GM13976 (cell line): ENCODE results near the gene GRK5.

ENCODE experiments used
- DNase-seq: peaks from one replicate; pipeline ENCODE4 v3.0.0; 2012; ENCODE audit warnings: low spot score
- CTCF ChIP-seq: IDR thresholded peaks from 2 replicates; pipeline ENCODE4 v1.5.1; 2012; ENCODE audit warnings: borderline replicate concordance, mild to moderate bottlenecking; ENCODE audit not compliant: insufficient read depth; ENCODE audit errors: extremely low read depth, missing control alignments, control extremely low read depth
- in situ Hi-C: fragments of 300-500 bp; cut with MboI; formaldehyde crosslinking; loops from one replicate; pipeline ENCODE4 v1.12.0; 2022; ENCODE audit warnings: low sequenced_read_pairs, mixed read lengths, inconsistent platforms; ENCODE audit not compliant: unreplicated experiment

GRK5 gene

GRCh38 chr10:119198438-119198837 lies 8.9 kb upstream of the GRK5 start:
- peak; percentile 50 for TF ChIP-seq CTCF
- in situ Hi-C loops: loop anchor here (10.0 kb wide), 1 partner anchor 216 kb away; no protein-coding TSS in a partner anchor
- DNase-seq: peak; percentile 49

GRCh38 chr10:119199231-119199992 lies 8.0 kb upstream of the GRK5 start:
- TF ChIP-seq CTCF: peak; percentile 62
- DNase-seq: peak; percentile 49
- in situ Hi-C loops: loop anchor here (10.0 kb wide), 1 partner anchor 215 kb away; no protein-coding TSS in a partner anchor

- in situ Hi-C loops: no loop called here
- TF ChIP-seq CTCF: no peak
- no peak for DNase-seq
These were observed 6.1 kb upstream of the GRK5 start for GRCh38 chr10:119201233-119201632.

GRCh38 chr10:119203006-119203405 lies 4.4 kb upstream of the GRK5 start:
- no peak for DNase-seq
- no peak for TF ChIP-seq CTCF
- in situ Hi-C loops: no loop called here

GRCh38 chr10:119205894-119206602 lies 1.3 kb upstream of the GRK5 start:
- DNase-seq: peak; percentile 74
- TF ChIP-seq CTCF: no peak
- in situ Hi-C loops: no loop called here

GRCh38 chr10:119206603-119207365 lies 587 bp upstream of the GRK5 start:
- DNase-seq: peak; percentile 86
- in situ Hi-C loops: no loop called here
- TF ChIP-seq CTCF: peak; percentile 97
